Panc1 (cell line): ENCODE measurements around the gene ZNF462. TPM values are rescaled to one million over a fixed set of nuclear protein-coding genes. Genes with fewer than 3 reads are reported as not detected.

Experiments
- ATAC-seq: fragments of 200-7000 bp; cut with Tn5 transposase; 2 replicates; pipeline ENCODE4 v1.9.1; 2020; ENCODE audit warnings: mild to moderate bottlenecking, moderate library complexity
- BruUV-seq: library from RNA; stranded (reverse); fragments of 400-500 nt; replicated peaks from 2 replicates; lab custom pipeline; 2021; lab: Mats Ljungman, UMichigan
- CTCF ChIA-PET: fragments of 300-600 bp; sonication (Branson Sonifier 250); formaldehyde crosslinking; loops from one replicate; lab custom pipeline; 2022; ENCODE audit warnings: antibody characterized with exemption; lab: Charles Lee
- POLR2A ChIA-PET: fragments of 300-600 bp; sonication (Branson Sonifier 250); formaldehyde crosslinking; loops from one replicate; lab custom pipeline; 2022; ENCODE audit warnings: antibody characterized with exemption; lab: Charles Lee
- DNase-seq: peaks from one replicate; pipeline ENCODE4 v3.0.0-alpha.2; 2010; ENCODE audit warnings: low read depth, low spot score
- H3K27ac ChIP-seq: 2 replicates; pipeline ENCODE4 v1.5.1; 2011; ENCODE audit warnings: mild to moderate bottlenecking, low read length, inconsistent platforms
- H3K27me3 ChIP-seq: fragments of 200-500 bp; sonication (Bioruptor generic); 2 replicates; pipeline ENCODE4 v1.6.0; 2014; ENCODE audit warnings: low read length, inconsistent platforms; ENCODE audit not compliant: control insufficient read depth, insufficient read depth
- H3K36me3 ChIP-seq: fragments of 200-500 bp; sonication (Bioruptor generic); 2 replicates; pipeline ENCODE4 v1.5.1; 2014; ENCODE audit warnings: inconsistent platforms, mild to moderate bottlenecking, low read length, moderate library complexity; ENCODE audit not compliant: control insufficient read depth, insufficient read depth
- H3K4me1 ChIP-seq: 2 replicates; pipeline ENCODE4 v1.5.1; 2011; ENCODE audit warnings: inconsistent platforms, mild to moderate bottlenecking, low read length, moderate library complexity; ENCODE audit not compliant: control insufficient read depth, insufficient read depth
- H3K4me3 ChIP-seq, 2 experiments: 2 replicates each; pipeline ENCODE4 v1.5.1; 2011 to 2012; ENCODE audit warnings: low read depth in 2 of 2, low read length in 2 of 2, mild to moderate bottlenecking in 2 of 2, inconsistent platforms in 1 of 2, moderate library complexity in 1 of 2
- H3K9me3 ChIP-seq: fragments of 200-500 bp; sonication (Bioruptor generic); 2 replicates; pipeline ENCODE4 v1.5.1; 2014; ENCODE audit warnings: low read depth, mild to moderate bottlenecking, inconsistent platforms, low read length, moderate library complexity; ENCODE audit not compliant: control insufficient read depth, insufficient read depth
- CTCF ChIP-seq: fragments of 450-650 bp; IDR thresholded peaks from 2 replicates; pipeline ENCODE4 v1.5.1; 2017; ENCODE audit warnings: mild to moderate bottlenecking
- POLR2AphosphoS5 ChIP-seq: IDR thresholded peaks from 2 replicates; pipeline ENCODE4 v1.6.1; 2012; ENCODE audit warnings: mild to moderate bottlenecking, low read depth, low read length, moderate library complexity
- REST ChIP-seq, 2 experiments: IDR thresholded peaks; 2 replicates each; pipeline ENCODE4 v1.6.1; 2011 to 2012; ENCODE audit warnings: low read depth in 2 of 2, control low read depth in 1 of 2, low read length in 1 of 2, mild to moderate bottlenecking in 1 of 2, moderate library complexity in 1 of 2; ENCODE audit not compliant: insufficient read depth in 1 of 2
- SIN3A ChIP-seq: IDR thresholded peaks from 2 replicates; pipeline ENCODE4 v1.6.1; 2012; ENCODE audit warnings: low read depth, mild to moderate bottlenecking, low read length, moderate library complexity, borderline replicate concordance; ENCODE audit not compliant: insufficient read depth
- TCF7L2 ChIP-seq: IDR thresholded peaks from 2 replicates; pipeline ENCODE4 v1.6.1; 2011; ENCODE audit warnings: mild to moderate bottlenecking, low read depth, low read length, inconsistent platforms
- in situ Hi-C: cut with HindIII; loops from 2 replicates; pipeline ENCODE4 v1.10.0; 2016; ENCODE audit warnings: low sequenced_read_pairs, low pct_unique_long_range_greater_than_20kb
- intact Hi-C: fragments of 100-400 bp; cut with micrococcal nuclease; formaldehyde crosslinking; loops from one replicate; pipeline ENCODE4 v1.10.0; 2022; ENCODE audit not compliant: unreplicated experiment
- total RNA-seq: library from RNA; stranded (reverse); gene quantifications from one replicate; pipeline ENCODE4 v1.2.1, GENCODE V29; 2021; ENCODE audit not compliant: unreplicated experiment

Gene ZNF462
- total RNA-seq, 1 experiment from 2014 or later = 34.8 TPM

- in situ Hi-C loops = no loop called here
Observed at GRCh38 chr9:106880081-106880480, 17.1 kb downstream of the ZNF462 start.

GRCh38 chr9:106880863-106881262 is 17.9 kb downstream of the ZNF462 start:
- no peaks in the 10 kb centered on the region for H3K27me3 ChIP-seq
- no peak for ATAC-seq
- in situ Hi-C loops (no loop called here), intact Hi-C loops (no loop called here)
- DNase-seq = no peak
- ChIA-PET POLR2A (no interaction called here), CTCF (no interaction called here)
- no peak overlapping the region for H3K27ac ChIP-seq
- no peak overlapping the region for H3K4me3 ChIP-seq
- no peaks in the 10 kb centered on the region for H3K36me3 ChIP-seq
- H3K9me3 ChIP-seq = no peaks in the 10 kb centered on the region
- TF ChIP-seq TCF7L2 (no peak), CTCF (no peak), POLR2AphosphoS5 (no peak), SIN3A (no peak), REST (IDR thresholded peaks at IDR 0.05; ENCODE audit: insufficient read depth in 1 of 2, low read depth in 2 of 2, low read length in 1 of 2) (no peak)
- H3K4me1 ChIP-seq = peaks cover 21% of the 10 kb centered on the region
- BruUV-seq = no TSS peak

More at GRCh38 chr9:106880081-106880480, 17.1 kb downstream of the ZNF462 start:
- H3K36me3 ChIP-seq = no peaks in the 10 kb centered on the region
- H3K4me3 ChIP-seq = no peak overlapping the region
- ChIA-PET POLR2A (no interaction called here), CTCF (no interaction called here)
- no peak for DNase-seq
- BruUV-seq = no TSS peak
- H3K9me3 ChIP-seq = no peaks in the 10 kb centered on the region
- H3K4me1 ChIP-seq = peaks cover 14% of the 10 kb centered on the region
- TF ChIP-seq CTCF = no peak
- no peak for TF ChIP-seq REST (IDR thresholded peaks at IDR 0.05; ENCODE audit: insufficient read depth in 1 of 2, low read depth in 2 of 2, low read length in 1 of 2)
- no peak for TF ChIP-seq TCF7L2
- no peak for TF ChIP-seq SIN3A
- TF ChIP-seq POLR2AphosphoS5 = no peak
- ATAC-seq = no peak
- no peak overlapping the region for H3K27ac ChIP-seq
- intact Hi-C loops = no loop called here
- H3K27me3 ChIP-seq = no peaks in the 10 kb centered on the region
